HG02571 (cell line): Measurements from ENCODE around the gene PDZRN3.
"Not testable (repeated sequence)": the region's sequence is repeated elsewhere in the genome, so short reads cannot be mapped to it uniquely, and the experiment has no call there.

Experiments
- ATAC-seq: cut with Tn5 transposase; IDR thresholded peaks from one replicate; pipeline ENCODE4 v1.9.1; 2021; ENCODE audit warnings: mild to moderate bottlenecking, moderate library complexity; ENCODE audit not compliant: unreplicated experiment

Gene PDZRN3

DNA sequence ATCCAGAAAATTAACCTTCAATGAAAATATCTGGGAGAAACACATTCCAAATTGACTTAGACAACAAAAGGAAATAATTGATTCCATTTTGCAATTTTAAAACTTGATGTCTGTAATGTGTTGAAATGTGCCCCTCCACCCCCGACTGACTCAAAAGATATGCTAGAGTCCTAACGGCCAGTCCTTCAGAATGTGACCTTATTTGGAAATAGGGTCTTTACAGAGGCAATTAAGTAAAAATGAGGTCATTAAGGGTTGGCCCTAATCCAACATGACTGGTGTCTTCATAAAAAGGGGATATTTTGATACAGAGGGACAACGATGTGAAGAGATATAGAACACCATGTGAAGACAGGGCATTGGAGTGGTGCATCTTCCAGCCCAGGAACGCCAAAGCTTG, 153.9 kb downstream of the PDZRN3 start:
- no peak for ATAC-seq

DNA sequence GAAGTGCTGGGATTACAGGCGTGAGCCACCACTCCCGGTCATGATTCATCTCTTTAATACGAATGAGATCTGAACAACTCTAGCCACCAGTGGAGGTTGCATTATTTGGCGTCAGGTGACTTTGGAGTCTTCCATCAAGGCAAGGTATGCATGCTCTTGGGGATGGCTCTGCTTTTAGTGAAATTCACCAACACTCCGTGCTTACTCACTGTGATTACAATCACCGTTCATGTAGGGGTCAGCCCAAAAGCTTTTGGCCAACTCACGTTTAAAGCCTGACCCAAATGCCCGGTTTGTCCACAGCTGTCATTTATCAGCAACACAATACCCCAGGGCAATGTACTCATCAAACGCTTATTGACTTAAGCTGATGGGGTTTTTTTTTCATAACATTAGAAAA, 155.4 kb downstream of the PDZRN3 start:
- no peak for ATAC-seq

DNA sequence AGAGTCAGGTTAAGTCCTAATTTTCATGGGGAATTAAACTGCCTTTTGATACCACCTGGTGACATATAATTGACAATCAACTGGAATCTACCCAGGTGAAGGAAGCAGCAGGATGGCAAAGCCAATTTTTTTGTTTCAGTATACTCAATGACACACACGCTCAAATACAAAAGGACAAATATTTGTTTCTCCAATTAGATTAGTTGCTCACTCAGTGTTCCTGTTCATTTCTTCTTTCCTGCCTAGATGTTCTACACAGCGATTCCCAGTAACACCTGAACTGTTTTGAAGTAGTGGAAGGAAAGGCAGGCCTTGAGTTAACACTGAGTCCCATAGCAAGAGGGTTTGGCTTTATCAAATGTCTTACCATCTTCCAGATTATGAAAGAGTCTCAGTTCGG, 157.5 kb downstream of the PDZRN3 start:
- no peak for ATAC-seq

DNA sequence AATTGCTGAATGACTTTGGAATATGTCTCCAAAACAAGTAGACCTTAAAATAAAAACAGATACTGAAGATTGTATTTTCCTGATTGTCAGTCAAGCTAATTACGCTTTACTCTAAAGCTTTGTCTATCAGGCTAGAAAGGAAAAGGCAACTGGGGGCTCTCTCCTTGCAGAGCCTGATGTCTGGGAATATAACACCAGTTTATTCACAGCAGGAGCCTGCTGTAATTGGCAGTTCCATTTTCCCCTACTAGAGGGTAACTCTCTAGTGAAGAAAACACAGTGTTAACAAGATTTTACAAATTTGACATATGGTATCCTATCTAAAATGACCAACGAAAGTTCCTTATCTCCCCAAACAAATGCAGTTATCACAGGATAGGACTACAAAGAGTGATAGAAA, 158.8 kb downstream of the PDZRN3 start:
- no peak for ATAC-seq

DNA sequence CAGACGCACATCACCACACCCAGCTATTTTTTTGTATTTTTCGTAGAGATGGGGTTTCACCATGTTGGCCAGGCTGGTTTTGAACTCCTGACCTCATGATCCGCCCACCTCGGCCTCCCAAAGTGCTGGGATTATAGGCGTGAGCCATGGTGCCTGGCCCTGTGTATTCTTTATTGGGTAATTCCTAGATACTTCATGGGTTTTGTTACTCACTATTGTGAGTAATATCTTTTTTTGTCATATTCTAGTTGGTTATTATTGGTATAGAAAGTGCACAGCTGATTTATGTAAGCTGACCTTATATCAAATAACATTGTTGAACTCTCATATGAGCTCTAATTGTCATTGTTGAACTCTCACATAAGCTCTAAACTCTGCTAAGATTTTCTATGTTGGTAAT, 160.6 kb downstream of the PDZRN3 start:
- not testable (repeated sequence) for ATAC-seq

DNA sequence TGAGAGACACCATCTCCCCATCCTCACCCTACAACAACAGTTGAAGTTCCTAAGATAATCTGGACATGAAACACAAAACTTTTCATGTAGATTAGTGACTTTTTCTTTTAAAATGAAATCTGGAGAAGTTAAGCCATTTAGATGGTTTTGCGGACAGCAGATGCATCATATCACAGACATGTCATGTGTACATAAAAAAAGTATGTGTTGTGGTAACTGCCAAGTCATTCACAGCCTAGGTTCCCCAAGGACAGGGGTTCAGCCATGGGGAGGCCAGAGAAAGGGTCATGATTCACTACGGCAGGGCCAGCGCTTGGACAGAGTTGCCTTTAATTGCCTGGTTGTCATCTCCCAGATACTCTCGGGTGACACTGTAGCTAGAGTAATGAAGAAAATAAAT, 163.2 kb downstream of the PDZRN3 start:
- no peak for ATAC-seq

DNA sequence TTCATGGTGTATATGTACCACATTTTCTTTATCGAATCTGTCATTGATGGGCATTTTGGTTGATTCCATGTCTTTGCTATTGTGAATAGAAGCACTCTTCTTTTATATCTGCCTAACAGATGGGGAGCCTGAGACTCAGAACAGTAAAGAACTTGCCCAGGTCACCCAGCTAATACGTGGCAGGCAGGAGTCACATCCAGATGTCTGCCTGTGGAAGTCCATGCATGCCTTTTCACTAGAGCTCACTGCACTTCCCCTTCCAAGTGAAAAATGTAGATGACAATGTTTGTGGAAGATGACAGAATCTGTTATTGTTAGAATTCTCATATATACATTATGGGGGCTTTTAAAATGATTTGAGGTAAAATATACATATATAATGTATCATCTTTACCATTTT, 165.0 kb downstream of the PDZRN3 start:
- ATAC-seq = no peak

DNA sequence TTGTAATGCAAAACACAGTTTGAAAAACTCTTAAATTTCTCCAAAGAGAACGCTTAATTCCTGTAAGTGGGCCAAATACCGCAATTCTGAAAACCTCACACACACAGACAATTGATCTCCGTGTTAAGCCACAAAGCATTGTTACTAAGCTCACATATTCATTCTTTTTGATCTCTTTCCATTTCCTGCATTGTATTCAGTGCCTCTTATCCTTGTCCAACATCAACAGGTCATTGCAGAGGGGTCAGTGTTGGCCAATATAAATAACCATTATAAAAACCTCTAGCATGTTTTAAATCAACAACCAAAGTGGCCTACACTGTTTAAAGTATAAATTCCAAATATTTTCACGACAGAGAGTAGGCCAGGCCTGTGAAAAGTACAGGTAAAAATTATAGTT, 171.1 kb downstream of the PDZRN3 start:
- ATAC-seq = no peak

DNA sequence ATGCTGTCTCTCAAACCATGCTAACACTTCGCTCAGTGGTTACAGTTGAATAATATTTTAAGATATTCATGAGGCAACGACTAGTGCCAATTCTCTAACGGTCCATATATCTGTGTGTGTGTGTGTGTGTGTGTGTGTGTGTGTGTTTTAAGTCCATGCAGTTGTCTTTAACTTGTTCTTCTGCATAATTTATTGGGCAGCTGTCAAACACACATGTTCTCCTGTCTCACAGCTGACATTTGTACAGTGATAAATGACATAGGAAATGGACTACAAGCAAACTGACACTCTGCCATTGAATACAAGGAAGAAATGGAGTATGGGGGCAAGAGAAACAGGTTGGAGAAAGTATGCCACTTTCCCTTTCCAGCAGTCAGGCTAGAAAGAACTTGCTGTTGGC, 172.0 kb downstream of the PDZRN3 start:
- no peak for ATAC-seq

DNA sequence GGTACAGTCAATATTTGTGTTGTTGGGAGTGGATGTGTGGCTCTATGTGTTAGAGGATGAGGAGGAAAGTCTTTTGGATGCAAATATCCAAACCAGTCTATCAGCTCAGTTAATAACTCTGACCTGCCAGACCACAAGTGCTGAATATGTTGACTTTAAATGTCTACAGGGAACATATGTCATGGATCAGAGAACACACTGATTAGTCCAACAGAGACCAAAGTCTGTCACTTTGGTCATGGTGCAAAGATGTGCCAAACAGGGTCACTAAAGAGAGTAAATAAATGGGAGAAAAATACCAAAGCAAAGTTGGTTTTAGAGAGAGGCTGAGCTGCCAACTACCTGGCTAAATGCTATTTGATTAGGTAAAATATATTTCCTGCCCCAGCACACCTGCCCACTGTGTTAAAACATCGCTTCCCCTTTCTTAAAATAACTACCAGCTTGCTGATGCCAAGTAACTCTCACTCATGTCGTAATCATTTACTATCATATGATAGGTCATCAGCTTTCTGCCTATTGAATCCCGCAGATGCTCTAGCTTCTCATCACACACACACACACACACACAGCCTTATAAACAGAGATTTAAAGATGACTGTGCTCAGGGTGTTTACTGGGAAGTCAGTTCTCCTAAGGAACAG, 173.3 kb downstream of the PDZRN3 start:
- no peak for ATAC-seq

DNA sequence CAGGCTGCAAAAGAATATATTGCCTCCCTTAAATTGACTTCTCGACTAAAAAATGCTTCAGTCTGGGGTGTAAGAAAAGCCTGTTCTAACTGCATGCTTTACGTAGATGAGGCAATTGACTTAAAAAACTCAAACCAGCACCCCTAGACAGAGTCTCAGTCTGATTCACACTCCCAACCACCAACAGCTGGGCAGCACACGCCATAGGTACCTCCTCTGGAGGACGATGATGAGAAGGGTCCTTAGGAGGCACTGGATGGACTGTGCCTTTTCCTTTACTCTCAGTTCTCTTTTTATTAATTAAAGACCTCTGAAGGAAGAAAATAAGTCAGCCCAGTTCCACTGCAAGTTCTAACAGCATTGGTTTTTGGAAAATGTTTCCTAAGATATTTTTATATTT, 175.0 kb downstream of the PDZRN3 start:
- ATAC-seq = peak; percentile 57

DNA sequence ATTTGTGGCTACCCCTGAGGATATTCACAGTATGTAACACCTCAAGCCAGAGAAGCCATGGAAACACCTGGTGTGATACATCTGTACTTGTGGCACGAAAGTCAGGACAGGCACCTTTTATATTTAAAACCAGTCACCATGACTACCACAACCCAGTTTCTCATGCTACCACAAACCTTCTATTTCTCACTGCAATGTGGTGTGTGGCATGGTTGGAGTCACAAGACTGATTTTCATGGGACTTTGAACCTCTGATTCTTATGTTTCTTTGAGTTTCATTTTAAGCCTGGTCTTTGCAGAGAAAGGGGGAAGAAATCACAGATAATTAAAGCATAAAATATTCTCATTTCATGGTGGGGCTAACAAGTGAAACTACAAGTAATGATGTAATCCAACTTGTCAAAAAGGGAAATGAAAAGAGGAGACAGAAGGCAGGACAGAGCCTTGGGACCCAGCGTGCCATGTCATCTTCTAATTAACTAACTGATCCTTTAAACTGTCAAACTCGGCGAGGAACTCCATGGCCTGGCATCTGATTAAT, 175.9 kb downstream of the PDZRN3 start:
- ATAC-seq = peak; percentile 84

DNA sequence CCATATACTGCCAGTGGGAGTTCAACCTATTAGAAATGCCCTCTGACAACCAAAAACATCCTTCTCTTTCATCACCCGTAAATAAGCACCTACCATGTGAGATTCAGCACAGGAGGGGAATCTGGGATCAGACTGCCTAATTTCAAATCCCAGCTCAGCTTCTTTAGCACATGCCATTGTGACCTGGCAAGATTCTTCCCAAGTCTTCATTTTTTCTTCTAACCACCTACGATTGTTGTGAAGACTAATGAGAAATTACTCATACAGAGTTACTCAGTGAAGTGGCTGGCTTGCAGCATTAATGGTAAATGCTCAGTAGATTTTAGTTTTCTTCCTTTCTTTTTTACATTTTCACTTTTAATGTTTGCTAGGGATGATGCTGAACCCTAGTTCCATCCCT, 176.7 kb downstream of the PDZRN3 start:
- ATAC-seq = no peak

DNA sequence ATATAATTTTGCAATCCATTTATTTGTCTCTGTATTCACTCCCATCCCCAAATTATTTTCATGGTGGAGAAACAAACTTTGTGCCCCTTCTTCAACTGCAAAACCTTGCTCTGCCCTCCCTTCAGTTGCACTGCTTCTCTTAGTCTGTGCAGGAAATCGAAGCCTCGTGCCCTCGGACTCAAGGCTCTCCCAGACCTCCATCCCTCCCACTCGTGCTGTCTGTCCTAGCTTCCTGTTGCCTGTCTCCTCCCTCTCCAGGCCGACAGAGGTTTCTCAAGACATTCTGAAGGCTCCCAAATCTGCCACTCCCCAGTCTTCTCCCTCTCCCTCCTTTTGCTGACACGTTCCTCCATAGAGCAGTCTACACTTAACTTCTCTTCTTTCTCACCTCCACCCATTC, 177.6 kb downstream of the PDZRN3 start:
- ATAC-seq = no peak

DNA sequence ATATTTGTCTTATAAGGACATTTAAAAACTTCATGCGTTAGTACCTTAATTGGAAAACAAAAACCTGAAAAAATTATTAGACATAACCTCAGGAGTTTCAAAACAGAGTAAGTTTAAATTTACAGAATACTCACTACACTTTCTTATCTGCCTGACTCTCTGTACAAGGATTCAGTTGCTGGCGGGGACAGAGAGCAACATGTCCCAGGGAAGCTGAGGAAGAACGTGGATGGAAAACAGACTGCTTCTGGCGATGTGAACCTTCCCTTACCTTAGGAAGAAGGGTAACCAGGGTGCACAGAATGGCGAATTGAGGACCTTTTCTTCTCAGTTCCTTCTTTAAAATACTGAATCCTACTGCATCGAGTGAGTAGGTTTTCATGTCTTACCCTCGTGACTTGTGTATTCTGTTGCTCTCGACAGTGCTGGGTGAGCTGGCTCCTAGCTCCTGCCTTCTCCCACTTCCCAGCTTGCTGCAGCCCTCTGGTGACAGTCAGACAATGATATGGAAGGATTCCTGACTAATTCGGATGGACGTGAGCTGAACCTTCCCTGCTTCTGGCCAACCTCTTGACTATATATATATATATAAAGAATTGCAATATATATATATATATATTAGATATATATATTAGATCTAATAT, 178.2 kb downstream of the PDZRN3 start:
- no peak for ATAC-seq

DNA sequence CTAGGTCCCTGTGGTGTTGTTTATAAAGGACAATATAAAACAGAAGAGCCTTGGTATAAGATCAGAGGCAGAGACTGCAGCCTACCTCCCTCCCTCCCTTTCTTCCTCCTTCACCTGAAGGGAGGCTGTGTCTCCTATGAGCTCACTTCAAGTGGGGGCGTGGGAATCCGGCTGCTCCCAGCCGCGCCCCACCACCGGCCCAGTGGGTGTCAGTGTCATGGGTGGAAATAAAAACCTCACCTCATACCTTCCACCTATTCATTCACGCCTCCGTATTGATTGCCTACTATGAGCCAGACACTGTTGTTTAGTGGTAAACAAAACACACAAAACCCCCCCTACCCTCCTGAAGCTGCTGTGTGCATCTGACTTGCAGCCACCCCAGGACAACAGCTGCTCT, 181.9 kb downstream of the PDZRN3 start:
- ATAC-seq = no peak

DNA sequence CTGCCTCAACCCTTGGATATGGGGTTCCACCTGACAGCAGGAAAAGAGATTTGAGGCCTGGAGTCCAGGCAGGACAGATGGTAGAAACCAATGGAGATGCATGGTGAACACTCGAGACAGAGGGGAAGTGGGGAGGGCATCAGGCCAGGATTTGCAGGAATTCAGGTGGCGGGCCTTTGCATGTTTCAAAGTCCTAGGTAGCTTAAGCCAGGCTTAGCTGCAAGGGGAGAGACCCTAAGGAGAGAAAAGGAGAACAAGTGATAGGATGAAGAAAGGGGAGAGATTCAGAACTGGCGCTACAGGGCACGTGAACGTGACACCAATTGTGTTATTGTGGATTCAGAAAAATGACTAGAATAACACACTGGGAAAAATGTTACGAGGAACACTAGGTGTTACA, 182.6 kb downstream of the PDZRN3 start:
- no peak for ATAC-seq

DNA sequence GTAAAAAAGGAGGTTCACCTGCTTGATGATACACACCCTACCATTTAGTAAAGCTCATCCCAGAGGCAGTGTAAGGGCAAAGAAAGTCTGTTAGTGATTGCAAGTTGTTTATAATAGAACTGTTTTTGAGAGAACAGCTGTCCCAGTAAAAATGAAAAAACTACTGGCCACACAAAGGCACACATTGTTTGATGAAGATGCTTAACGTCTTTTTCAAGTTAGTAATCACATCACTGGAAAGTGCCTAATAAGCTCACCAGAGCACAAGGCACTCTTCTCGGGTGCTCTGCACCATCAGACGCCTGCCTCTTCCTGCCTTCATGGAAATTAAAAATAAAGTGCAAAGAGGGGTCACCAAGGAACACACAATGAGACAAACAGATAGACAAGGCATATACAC, 186.9 kb downstream of the PDZRN3 start:
- no peak for ATAC-seq

DNA sequence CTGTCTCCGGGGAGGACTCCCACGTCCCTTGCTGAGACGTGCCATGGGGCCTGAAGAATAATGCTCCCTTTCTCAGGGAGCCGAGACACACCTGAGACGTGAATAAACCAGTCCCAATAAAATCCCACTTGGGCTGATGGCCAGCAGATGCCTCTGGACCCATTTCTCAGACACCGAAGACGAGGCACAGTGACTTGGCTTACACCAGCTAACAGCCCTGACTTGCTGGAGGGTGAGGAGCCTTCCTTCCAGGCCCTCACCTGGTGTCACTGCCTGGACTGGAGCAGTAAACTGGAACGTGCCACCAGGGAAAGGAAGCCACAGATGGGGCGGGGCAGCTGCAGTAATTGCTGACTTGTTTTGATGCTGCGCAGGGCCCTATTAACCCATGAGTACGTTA, 189.7 kb downstream of the PDZRN3 start:
- no peak for ATAC-seq

DNA sequence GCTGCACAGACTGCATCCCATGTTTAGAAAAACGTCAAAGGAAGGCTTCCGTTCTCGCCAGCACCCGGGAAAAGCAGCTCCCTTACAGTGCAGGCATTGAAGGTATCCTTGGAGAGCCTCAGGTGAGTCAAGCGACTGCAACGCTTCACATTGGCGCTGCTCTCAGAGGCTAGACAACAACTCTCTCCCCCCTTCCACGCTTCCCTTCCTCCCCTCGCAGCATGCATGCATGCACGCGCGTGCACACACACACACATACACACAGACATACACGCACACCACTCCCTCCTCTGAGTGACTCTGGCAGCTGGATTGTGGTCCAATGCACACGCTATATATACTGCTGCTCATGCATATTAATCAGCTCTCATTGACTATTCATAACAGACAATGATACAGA, 191.1 kb downstream of the PDZRN3 start:
- ATAC-seq = no peak

DNA sequence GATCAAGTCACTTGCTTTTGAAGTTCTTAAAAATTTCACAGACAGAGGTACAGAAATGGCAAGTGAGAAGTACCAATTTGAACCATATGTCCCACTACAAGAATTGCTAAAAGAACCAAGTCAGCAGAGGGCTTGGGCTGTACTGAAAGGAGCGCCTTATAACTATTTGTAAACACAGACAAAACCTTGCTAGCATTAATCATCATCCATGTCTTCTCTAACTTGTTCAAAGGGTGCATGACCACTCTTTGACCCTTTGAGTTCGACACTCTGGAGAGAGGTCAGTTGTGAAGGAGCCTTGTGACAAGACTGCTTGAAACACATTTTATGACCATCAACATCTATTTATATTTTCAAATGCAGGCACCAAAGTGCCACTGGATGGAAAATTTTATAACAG, 191.7 kb downstream of the PDZRN3 start:
- no peak for ATAC-seq

DNA sequence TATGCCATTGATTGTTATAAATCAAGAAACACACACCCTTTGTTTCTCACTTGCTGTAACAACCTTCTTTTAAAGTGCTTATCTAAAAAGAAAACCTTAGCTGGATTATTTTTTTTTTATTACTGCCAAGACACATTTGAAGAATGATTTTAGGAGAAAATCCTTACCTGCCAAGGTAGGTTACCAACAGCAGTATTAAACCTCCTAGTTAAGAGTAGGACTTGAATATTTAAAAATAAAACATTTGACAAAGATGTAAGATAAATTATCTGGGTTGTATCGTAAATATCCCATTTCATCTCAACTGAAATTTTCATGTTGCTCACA, 192.1 kb downstream of the PDZRN3 start:
- ATAC-seq = no peak
